ENCODE data around the gene PSTPIP1.

PSTPIP1 gene

DNA sequence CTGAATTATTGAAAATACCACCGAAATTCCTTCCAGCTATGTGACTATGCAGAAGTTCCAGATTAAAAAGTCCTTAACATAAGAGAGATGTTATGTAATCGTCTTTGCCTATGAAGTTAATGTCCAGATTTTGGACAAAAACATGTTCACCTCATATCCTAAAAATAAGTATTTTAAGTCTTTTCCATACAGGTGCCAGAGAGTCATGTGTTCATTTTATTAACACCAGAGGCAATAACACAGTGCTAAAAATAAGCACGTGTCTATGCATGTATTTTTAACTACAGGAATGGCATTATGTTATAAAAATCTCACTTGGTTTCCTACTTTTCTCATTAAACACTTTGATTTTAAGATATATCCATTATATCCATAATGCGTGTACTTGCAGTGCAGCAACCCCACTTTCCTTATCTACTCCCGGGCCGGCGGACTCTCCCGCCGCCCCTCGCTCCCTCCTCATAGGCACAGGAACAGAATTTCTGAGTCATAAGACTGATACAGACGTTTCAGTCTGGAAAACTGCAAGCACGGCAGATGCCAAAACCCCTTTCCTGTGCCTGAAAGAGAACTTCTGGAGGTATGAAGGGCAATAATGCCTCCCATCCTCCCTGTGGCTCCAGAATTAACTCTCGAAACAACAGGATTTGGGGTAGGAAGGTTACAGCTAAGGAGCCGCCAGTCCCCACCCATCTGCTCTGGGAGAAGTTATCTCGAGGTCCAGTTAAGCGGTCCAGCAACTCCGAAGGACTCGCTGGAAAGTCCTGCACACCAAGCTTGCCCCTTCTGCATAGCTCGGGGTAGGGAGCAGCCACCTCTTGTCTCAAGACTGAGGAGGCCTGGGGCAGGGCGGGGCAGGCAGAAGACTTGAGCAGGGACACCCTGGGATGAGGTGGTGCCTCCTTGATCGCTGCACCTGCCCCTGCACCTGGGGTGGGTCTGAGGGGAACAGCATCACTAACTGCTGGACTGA, 22.3 kb upstream of the PSTPIP1 start:
- TF ChIP-seq, protein P1, sequence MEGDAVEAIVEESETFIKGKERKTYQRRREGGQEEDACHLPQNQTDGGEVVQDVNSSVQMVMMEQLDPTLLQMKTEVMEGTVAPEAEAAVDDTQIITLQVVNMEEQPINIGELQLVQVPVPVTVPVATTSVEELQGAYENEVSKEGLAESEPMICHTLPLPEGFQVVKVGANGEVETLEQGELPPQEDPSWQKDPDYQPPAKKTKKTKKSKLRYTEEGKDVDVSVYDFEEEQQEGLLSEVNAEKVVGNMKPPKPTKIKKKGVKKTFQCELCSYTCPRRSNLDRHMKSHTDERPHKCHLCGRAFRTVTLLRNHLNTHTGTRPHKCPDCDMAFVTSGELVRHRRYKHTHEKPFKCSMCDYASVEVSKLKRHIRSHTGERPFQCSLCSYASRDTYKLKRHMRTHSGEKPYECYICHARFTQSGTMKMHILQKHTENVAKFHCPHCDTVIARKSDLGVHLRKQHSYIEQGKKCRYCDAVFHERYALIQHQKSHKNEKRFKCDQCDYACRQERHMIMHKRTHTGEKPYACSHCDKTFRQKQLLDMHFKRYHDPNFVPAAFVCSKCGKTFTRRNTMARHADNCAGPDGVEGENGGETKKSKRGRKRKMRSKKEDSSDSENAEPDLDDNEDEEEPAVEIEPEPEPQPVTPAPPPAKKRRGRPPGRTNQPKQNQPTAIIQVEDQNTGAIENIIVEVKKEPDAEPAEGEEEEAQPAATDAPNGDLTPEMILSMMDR (IDR thresholded peaks at IDR 0.05; ENCODE audit: low read depth, low read length, missing control alignments) = no peak
- DNase-seq (ENCODE audit: extremely low read depth, low read depth) = no peak
- H3K4me3 ChIP-seq (replicated peaks; ENCODE audit: low read depth, low read length) = no peak overlapping the region

DNA sequence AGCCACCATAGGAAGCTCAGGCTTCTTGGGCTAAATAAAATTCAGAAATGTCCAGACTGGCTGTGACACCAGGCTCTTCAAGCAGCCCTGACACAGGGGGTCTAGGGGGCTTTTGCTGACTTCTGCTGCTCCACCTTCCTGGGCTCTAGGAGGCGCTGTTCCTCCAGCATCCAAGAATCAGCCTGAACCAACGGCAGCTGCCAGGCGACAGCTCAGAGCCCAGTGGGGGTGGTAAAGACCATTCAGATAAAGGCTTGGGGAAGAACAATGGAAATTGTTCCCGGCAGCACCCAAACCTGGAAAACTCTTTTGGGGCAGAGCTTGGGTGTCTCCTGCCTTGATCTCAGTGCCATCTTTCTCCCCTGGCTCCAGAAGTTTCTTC, 21.6 kb upstream of the PSTPIP1 start:
- H3K4me3 ChIP-seq (replicated peaks; ENCODE audit: low read depth, low read length) = no peak overlapping the region
- TF ChIP-seq, protein P1 (IDR thresholded peaks at IDR 0.05; ENCODE audit: low read depth, low read length, missing control alignments) = peak; percentile 61
- no peak for DNase-seq (ENCODE audit: extremely low read depth, low read depth)

DNA sequence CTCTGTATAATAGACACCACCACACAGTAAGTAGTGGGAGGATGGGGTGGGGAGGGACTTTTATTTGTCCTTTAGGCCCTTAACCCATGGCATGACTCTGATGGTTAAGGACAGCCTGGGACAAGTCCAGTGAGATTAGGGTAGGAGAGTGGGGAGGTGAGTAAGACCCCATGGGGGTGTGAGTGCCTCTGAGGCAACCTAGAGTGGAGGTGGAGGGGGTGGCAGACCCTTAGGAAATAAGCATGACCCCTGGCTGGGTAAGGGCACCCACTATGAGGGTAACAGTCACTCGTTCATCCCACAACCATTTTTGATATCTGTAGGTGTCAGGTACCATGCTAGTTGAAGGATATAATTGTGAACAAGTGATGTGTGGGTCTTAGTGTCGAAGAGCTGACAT, 21.0 kb upstream of the PSTPIP1 start:
- DNase-seq (ENCODE audit: extremely low read depth, low read depth) = no peak
- H3K4me3 ChIP-seq (replicated peaks; ENCODE audit: low read depth, low read length) = no peak overlapping the region
- TF ChIP-seq, protein P1 (IDR thresholded peaks at IDR 0.05; ENCODE audit: low read depth, low read length, missing control alignments) = no peak

DNA sequence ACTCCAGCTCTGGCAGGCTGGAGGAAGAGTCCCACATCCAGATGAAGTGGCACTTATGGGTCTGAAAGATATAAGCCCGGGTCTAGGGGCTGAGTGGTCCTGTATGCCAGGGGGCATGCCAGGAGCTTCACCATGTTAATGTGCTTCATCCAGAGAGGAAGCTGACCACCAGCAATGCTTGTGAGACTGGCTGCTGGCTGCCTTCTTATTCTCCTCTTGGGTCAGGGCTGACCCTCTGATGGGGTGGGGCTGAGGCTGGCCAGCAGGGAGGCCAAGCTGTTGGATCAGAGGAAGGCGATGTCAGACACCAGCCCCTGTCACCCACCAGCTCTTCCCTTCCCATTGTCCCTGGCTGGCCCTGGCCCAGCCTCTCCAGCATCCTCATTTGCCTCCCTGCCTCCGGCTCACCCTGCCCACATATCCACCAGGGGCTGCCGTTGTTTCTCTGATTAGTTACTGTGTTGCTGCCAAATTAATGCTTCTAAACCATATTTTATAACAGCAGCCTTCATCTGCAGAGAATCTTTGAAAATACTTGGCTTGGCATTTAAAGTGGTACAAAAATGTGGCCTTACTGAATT, 20.4 kb upstream of the PSTPIP1 start:
- TF ChIP-seq, protein P1 (IDR thresholded peaks at IDR 0.05; ENCODE audit: low read depth, low read length, missing control alignments) = no peak
- no peak for DNase-seq (ENCODE audit: extremely low read depth, low read depth)
- H3K4me3 ChIP-seq (replicated peaks; ENCODE audit: low read depth, low read length) = no peak overlapping the region

DNA sequence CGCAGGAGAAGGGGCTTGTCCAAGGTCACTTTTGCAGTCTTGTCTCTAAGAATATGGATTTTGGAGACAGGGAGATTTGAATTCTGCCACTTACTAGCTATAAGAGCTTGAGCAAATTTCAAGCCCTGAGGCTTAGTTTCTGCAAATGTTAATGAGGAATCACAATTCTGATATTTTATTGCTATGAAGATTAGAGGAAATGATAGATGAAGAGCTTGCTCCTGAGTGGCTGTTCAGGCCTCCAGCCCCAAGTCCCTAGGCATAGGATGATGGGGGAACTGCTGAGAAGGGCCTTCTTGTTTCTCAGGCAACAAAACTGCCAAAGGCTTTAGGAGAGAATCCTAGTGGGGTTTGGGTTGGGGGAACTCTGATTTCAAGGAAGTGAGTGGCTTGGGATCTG, 18.8 kb upstream of the PSTPIP1 start:
- TF ChIP-seq, protein P1 (IDR thresholded peaks at IDR 0.05; ENCODE audit: low read depth, low read length, missing control alignments) = no peak
- no peak overlapping the region for H3K4me3 ChIP-seq (replicated peaks; ENCODE audit: low read depth, low read length)
- no peak for DNase-seq (ENCODE audit: extremely low read depth, low read depth)

DNA sequence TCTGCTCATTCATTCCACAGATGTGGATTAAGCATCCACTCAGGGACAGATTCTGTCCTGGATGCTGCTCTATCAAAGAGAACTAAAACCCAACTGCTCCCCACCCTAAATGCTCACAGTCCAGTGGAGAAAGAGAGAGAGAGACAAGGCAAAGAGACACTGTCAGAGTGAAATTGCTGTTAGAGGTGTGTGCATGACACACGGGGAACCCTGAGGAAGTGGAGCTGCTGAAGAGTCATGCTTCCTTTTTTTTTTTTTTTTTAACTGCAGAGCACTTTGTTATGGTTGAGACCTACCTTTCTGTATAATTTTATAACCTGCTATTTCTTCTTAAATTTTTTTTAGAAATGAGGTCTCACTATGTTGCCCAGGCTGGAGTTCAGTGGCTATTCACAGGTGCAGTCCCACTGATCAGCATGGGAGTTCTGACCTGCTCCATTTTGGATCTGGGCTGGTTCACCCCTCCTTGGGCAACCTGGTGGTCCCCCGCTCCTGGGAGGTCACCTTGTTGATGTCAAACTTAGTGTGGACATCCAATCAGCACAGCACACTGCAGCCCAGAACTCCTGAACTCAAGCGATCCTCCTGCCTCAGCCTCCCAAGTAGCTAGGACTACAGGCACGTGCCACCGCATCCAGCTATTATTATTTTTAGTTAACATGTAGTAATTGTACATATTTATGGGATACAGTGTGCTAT, 18.2 kb upstream of the PSTPIP1 start:
- DNase-seq (ENCODE audit: extremely low read depth, low read depth) = no peak
- H3K4me3 ChIP-seq (replicated peaks; ENCODE audit: low read depth, low read length) = no peak overlapping the region
- TF ChIP-seq, protein P1 (IDR thresholded peaks at IDR 0.05; ENCODE audit: low read depth, low read length, missing control alignments) = no peak

Data from HFF-Myc (cell line).